MM.1S (cell line): ENCODE data around the gene METTL22.

Source experiments
- EZH2 ChIP-seq: fragments of 300-600 bp; sonication (generic); optimal IDR thresholded peaks from 2 replicates; pipeline ENCODE3; 2017; ENCODE audit warnings: low read depth, mild to moderate bottlenecking, antibody characterized with exemption, low read length, mixed read lengths
- EZH2phosphoT487 ChIP-seq: fragments of 300-600 bp; sonication (generic); IDR thresholded peaks from 2 replicates; pipeline ENCODE4 v1.6.1; 2018; ENCODE audit warnings: antibody characterized with exemption, low read length
- TF ChIP-seq, protein P1 (sequence below): fragments of 300-600 bp; sonication (generic); IDR thresholded peaks from 2 replicates; pipeline ENCODE4 v1.5.1; 2016; ENCODE audit warnings: antibody characterized with exemption, low read length, mixed read lengths

DNA sequence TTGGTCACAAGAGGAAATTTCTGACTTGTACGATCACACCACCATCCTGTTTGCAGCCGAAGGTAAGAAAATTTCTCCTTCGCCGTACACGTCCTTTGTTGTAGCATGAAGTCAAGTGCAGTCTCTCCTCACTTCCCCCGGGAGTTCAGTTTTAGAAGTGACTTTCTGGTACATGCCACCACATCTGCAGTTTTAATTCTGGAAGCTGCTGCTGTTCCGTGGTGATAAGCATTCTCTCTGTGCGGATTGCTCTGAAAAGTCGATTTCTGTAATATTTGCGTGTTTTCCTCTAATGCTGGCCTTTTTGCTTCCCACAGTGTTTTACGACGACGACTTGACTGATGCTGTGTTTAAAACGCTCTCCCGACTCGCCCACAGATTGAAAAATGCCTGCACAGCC is 20.6 kb downstream of the METTL22 start:
- TF ChIP-seq, protein P1, sequence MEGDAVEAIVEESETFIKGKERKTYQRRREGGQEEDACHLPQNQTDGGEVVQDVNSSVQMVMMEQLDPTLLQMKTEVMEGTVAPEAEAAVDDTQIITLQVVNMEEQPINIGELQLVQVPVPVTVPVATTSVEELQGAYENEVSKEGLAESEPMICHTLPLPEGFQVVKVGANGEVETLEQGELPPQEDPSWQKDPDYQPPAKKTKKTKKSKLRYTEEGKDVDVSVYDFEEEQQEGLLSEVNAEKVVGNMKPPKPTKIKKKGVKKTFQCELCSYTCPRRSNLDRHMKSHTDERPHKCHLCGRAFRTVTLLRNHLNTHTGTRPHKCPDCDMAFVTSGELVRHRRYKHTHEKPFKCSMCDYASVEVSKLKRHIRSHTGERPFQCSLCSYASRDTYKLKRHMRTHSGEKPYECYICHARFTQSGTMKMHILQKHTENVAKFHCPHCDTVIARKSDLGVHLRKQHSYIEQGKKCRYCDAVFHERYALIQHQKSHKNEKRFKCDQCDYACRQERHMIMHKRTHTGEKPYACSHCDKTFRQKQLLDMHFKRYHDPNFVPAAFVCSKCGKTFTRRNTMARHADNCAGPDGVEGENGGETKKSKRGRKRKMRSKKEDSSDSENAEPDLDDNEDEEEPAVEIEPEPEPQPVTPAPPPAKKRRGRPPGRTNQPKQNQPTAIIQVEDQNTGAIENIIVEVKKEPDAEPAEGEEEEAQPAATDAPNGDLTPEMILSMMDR, result no peak
- TF ChIP-seq EZH2 (no peak), EZH2phosphoT487 (no peak)
